Duodenal mucosa (tissue), 2 donors: ENCODE measurements around the gene ACADM.
"Not testable (repeated sequence)": the region's sequence is repeated elsewhere in the genome, so short reads cannot be mapped to it uniquely, and the experiment has no call there.

ENCODE experiments used
- H3K27ac ChIP-seq: one replicate; pipeline ENCODE4 v1.7.0; 2013; ENCODE audit warnings: low read depth, low read length
- H3K27me3 ChIP-seq, 2 donors: one replicate each; pipeline ENCODE4 v1.7.0; 2013; ENCODE audit warnings: low read length in 2 of 2, control low read depth in 1 of 2; ENCODE audit not compliant: insufficient read depth in 2 of 2, control insufficient read depth in 1 of 2
- H3K36me3 ChIP-seq, 2 donors: one replicate each; pipeline ENCODE4 v1.7.0; 2013; ENCODE audit warnings: low read length in 2 of 2, control low read depth in 1 of 2; ENCODE audit not compliant: insufficient read depth in 2 of 2, control insufficient read depth in 1 of 2
- H3K4me1 ChIP-seq, 2 donors: one replicate each; pipeline ENCODE4 v1.7.0; 2013; ENCODE audit warnings: low read length in 2 of 2, control low read depth in 1 of 2; ENCODE audit not compliant: insufficient read depth in 2 of 2, control insufficient read depth in 1 of 2
- H3K4me3 ChIP-seq, 2 donors: one replicate each; pipeline ENCODE4 v1.7.0; 2013; ENCODE audit warnings: low read length in 2 of 2, low read depth in 1 of 2
- H3K9ac ChIP-seq, 2 donors: one replicate each; pipeline ENCODE4 v1.7.0; 2013; ENCODE audit warnings: low read length in 2 of 2, low read depth in 1 of 2
- H3K9me3 ChIP-seq, 2 donors: one replicate each; pipeline ENCODE4 v1.7.0; 2013; ENCODE audit warnings: low read length in 2 of 2, control low read depth in 1 of 2; ENCODE audit not compliant: control insufficient read depth in 1 of 2

Gene ACADM

GRCh38 chr1:75719810-75720209 lies 4.7 kb upstream of the ACADM start:
- Histone ChIP-seq H3K4me3 (no peak overlapping the region), H3K9ac (no peak overlapping the region), H3K27ac (no peak overlapping the region), H3K9me3 (no peaks in the 10 kb centered on the region), H3K27me3 (no peaks in the 10 kb centered on the region), H3K36me3 (no peaks in the 10 kb centered on the region), H3K4me1 (peaks cover 9 to 17% of the 10 kb centered on the region in 2 donors)

GRCh38 chr1:75720325-75720724 lies 4.2 kb upstream of the ACADM start:
- H3K4me3 ChIP-seq, result no peak overlapping the region
- no peak overlapping the region for H3K9ac ChIP-seq
- no peaks in the 10 kb centered on the region for H3K36me3 ChIP-seq

GRCh38 chr1:75720820-75721219 lies 3.7 kb upstream of the ACADM start:
- Histone ChIP-seq H3K9ac (no peak overlapping the region), H3K4me1 (peaks cover 13 to 24% of the 10 kb centered on the region in 2 donors), H3K27me3 (no peaks in the 10 kb centered on the region), H3K4me3 (no peak overlapping the region), H3K27ac (no peak overlapping the region), H3K36me3 (no peaks in the 10 kb centered on the region), H3K9me3 (no peaks in the 10 kb centered on the region)

More at GRCh38 chr1:75720325-75720724, 4.2 kb upstream of the ACADM start:
- Histone ChIP-seq H3K27ac (no peak overlapping the region), H3K9me3 (no peaks in the 10 kb centered on the region), H3K4me1 (peaks cover 9 to 20% of the 10 kb centered on the region in 2 donors), H3K27me3 (no peaks in the 10 kb centered on the region)

GRCh38 chr1:75722246-75722645 lies 2.3 kb upstream of the ACADM start:
- H3K9ac ChIP-seq, H3K27ac ChIP-seq, H3K27me3 ChIP-seq, H3K9me3 ChIP-seq, H3K36me3 ChIP-seq, H3K4me3 ChIP-seq: not testable (repeated sequence)
- H3K4me1 ChIP-seq, result peaks cover 20 to 29% of the 10 kb centered on the region in 2 donors

GRCh38 chr1:75722966-75723365 lies 1.5 kb upstream of the ACADM start:
- H3K9ac ChIP-seq, result no peak overlapping the region
- peaks cover 24 to 33% of the 10 kb centered on the region in 2 donors for H3K4me1 ChIP-seq
- H3K36me3 ChIP-seq, result no peaks in the 10 kb centered on the region
- no peak overlapping the region for H3K27ac ChIP-seq
- H3K27me3 ChIP-seq, result no peaks in the 10 kb centered on the region
- H3K4me3 ChIP-seq, result peak overlapping the region in 1 of 2 donors; percentile 98
- H3K9me3 ChIP-seq, result no peaks in the 10 kb centered on the region

GRCh38 chr1:75723989-75724471 lies 479 bp upstream of the ACADM start:
- H3K36me3 ChIP-seq, result no peaks in the 10 kb centered on the region
- no peaks in the 10 kb centered on the region for H3K9me3 ChIP-seq
- H3K4me3 ChIP-seq, result peak overlapping the region; percentile 75 to 98
- H3K9ac ChIP-seq, result peak overlapping the region; percentile 73 to 92
- H3K4me1 ChIP-seq, result peaks cover 26 to 33% of the 10 kb centered on the region in 2 donors
- H3K27ac ChIP-seq, result peak overlapping the region; percentile 83
- no peaks in the 10 kb centered on the region for H3K27me3 ChIP-seq

- Histone ChIP-seq H3K27me3 (no peaks in the 10 kb centered on the region), H3K9ac (peak overlapping the region; percentile 73 to 92), H3K9me3 (no peaks in the 10 kb centered on the region), H3K4me1 (peaks cover 26 to 33% of the 10 kb centered on the region in 2 donors), H3K27ac (peak overlapping the region; percentile 42), H3K36me3 (no peaks in the 10 kb centered on the region), H3K4me3 (peak overlapping the region; percentile 75 to 98)
These were observed 757 bp downstream of the ACADM start for GRCh38 chr1:75725266-75725665.

GRCh38 chr1:75725861-75726361 lies 1.4 kb downstream of the ACADM start:
- Histone ChIP-seq H3K4me1 (peaks cover 25 to 33% of the 10 kb centered on the region in 2 donors), H3K36me3 (no peaks in the 10 kb centered on the region), H3K4me3 (peak overlapping the region; percentile 75 to 98), H3K9me3 (no peaks in the 10 kb centered on the region), H3K9ac (peak overlapping the region; percentile 73 to 92), H3K27ac (peak overlapping the region; percentile 42), H3K27me3 (no peaks in the 10 kb centered on the region)

- no peak overlapping the region for H3K4me3 ChIP-seq
- peaks cover 17 to 26% of the 10 kb centered on the region in 2 donors for H3K4me1 ChIP-seq
- no peak overlapping the region for H3K27ac ChIP-seq
- peaks cover 0 to 3% of the 10 kb centered on the region in 2 donors for H3K36me3 ChIP-seq
- no peak overlapping the region for H3K9ac ChIP-seq
- H3K27me3 ChIP-seq, result no peaks in the 10 kb centered on the region
- no peaks in the 10 kb centered on the region for H3K9me3 ChIP-seq
These were observed 3.1 kb downstream of the ACADM start for GRCh38 chr1:75727571-75727970.

- H3K27me3 ChIP-seq, result no peaks in the 10 kb centered on the region
- no peaks in the 10 kb centered on the region for H3K9me3 ChIP-seq
- no peak overlapping the region for H3K27ac ChIP-seq
- H3K9ac ChIP-seq, result no peak overlapping the region
- H3K4me1 ChIP-seq, result peaks cover 13 to 17% of the 10 kb centered on the region in 2 donors
- no peak overlapping the region for H3K4me3 ChIP-seq
- peaks cover 9 to 24% of the 10 kb centered on the region in 2 donors for H3K36me3 ChIP-seq
These were observed 5.9 kb downstream of the ACADM start for GRCh38 chr1:75730432-75730831.
